K562 (cell line): ENCODE measurements around the gene SOST. TPM values are rescaled to one million over a fixed set of nuclear protein-coding genes. Genes with fewer than 3 reads are reported as not detected.

ENCODE experiments used
- ATAC-seq: fragments of 200-7000 bp; cut with Tn5 transposase; 3 replicates; pipeline ENCODE4 v1.9.1; 2020; ENCODE audit warnings: moderate library complexity
- BruUV-seq: library from RNA; stranded (reverse); fragments of 400-500 nt; replicated peaks from 2 replicates; lab custom pipeline; 2021; lab: Mats Ljungman, UMichigan
- CTCF ChIA-PET: fragments of 300-600 bp; formaldehyde crosslinking; extraction: SDS; loops from one replicate; lab custom pipeline; 2021; ENCODE audit warnings: low intra/inter-chr PET ratio; lab: Yijun Ruan, JAX
- POLR2A ChIA-PET: fragments of 300-600, 350-650 bp; sonication (Branson Sonifier 250); formaldehyde crosslinking; extraction: SDS; loops from one replicate; lab custom pipeline; 2021; ENCODE audit warnings: antibody characterized with exemption, inconsistent platforms; lab: Yijun Ruan, JAX
- DNase-seq, 4 experiments: peaks; one replicate each; pipeline versions ENCODE4 v3.0.0 to v3.0.0-alpha.2; 2011 to 2018; ENCODE audit warnings: low spot score in 3 of 4, mixed read lengths in 3 of 4; ENCODE audit errors: extremely low read depth in 1 of 4
- FAIRE-seq: peaks from 2 replicates; lab custom pipeline; 2011; peaks lifted over from hg19 to GRCh38; lab: Jason Lieb, UNC
- H2AFZ ChIP-seq: 2 replicates; pipeline ENCODE4 v1.6.0; 2011; ENCODE audit warnings: low read depth, low read length, control low read depth, inconsistent platforms
- H3K27ac ChIP-seq: fragments of 200-600 bp; 3 replicates; pipeline ENCODE4 v1.8.0; 2011; ENCODE audit warnings: low read depth, mild to moderate bottlenecking, control low read depth, inconsistent platforms, low read length, moderate library complexity, mixed read lengths; ENCODE audit errors: extremely low read depth
- H3K27me3 ChIP-seq, 2 experiments: fragments of 300-600 bp in 1 of 2; 2 replicates in 1 of 2; 3 replicates in 1 of 2; pipeline versions ENCODE4 v1.6.0 to v1.8.0; 2011; ENCODE audit warnings: inconsistent platforms in 2 of 2, low read length in 2 of 2, mild to moderate bottlenecking in 1 of 2, mixed read lengths in 1 of 2, moderate library complexity in 1 of 2; ENCODE audit not compliant: control insufficient read depth in 2 of 2, insufficient read depth in 2 of 2
- H3K36me3 ChIP-seq: fragments of 300-600 bp; 3 replicates; pipeline ENCODE4 v1.8.0; 2011; ENCODE audit warnings: mild to moderate bottlenecking, low read length, inconsistent platforms; ENCODE audit not compliant: control insufficient read depth, insufficient read depth
- H3K4me1 ChIP-seq, 2 experiments: fragments of 200-600 bp in 1 of 2; replicated peaks in 1 of 2; 2 replicates in 1 of 2; 3 replicates in 1 of 2; pipeline versions ENCODE4 v1.5.1 to v1.8.0; 2011; ENCODE audit warnings: inconsistent platforms in 2 of 2, low read length in 2 of 2, mild to moderate bottlenecking in 1 of 2, mixed read lengths in 1 of 2, moderate library complexity in 1 of 2; ENCODE audit not compliant: control insufficient read depth in 2 of 2, insufficient read depth in 2 of 2
- H3K4me2 ChIP-seq: 2 replicates; pipeline ENCODE4 v1.6.1; 2011; ENCODE audit warnings: low read length, control low read depth, inconsistent platforms, mixed read lengths; ENCODE audit not compliant: insufficient read depth
- H3K4me3 ChIP-seq: fragments of 200-600 bp; sonication (generic), shearing (Covaris generic); 2 replicates; pipeline ENCODE4 v1.5.1; 2016; ENCODE audit warnings: control low read depth, inconsistent platforms
- H3K79me2 ChIP-seq: fragments of 200-600 bp; 3 replicates; pipeline ENCODE4 v1.8.0; 2011; ENCODE audit warnings: low read length, inconsistent platforms; ENCODE audit not compliant: control insufficient read depth, insufficient read depth
- H3K9ac ChIP-seq, 2 experiments: 2 replicates each; pipeline versions ENCODE4 v1.6.0 to v1.6.1; 2011; ENCODE audit warnings: low read depth in 2 of 2, low read length in 2 of 2, control low read depth in 1 of 2, inconsistent platforms in 1 of 2, mild to moderate bottlenecking in 1 of 2, mixed read lengths in 1 of 2; ENCODE audit not compliant: insufficient read depth in 1 of 2
- H3K9me1 ChIP-seq: one replicate; pipeline ENCODE4 v1.6.0; 2011; ENCODE audit warnings: inconsistent platforms, mild to moderate bottlenecking, low read length, moderate library complexity; ENCODE audit not compliant: control insufficient read depth, insufficient read depth
- H3K9me3 ChIP-seq: replicated peaks from 2 replicates; pipeline ENCODE4 v1.5.1; 2011; ENCODE audit warnings: low read depth, low read length, inconsistent platforms; ENCODE audit not compliant: control insufficient read depth, insufficient read depth
- H4K20me1 ChIP-seq: replicated peaks from 2 replicates; pipeline ENCODE4 v1.6.1; 2011; ENCODE audit warnings: low read length, inconsistent platforms, mixed read lengths; ENCODE audit not compliant: control insufficient read depth, insufficient read depth
- ASH1L ChIP-seq: fragments of 450-650 bp; IDR thresholded peaks from 2 replicates; pipeline ENCODE4 v1.6.1; 2018; ENCODE audit warnings: borderline replicate concordance, mild to moderate bottlenecking, low read depth; ENCODE audit not compliant: partially characterized antibody
- MCM2 ChIP-seq: fragments of 450-650 bp; IDR thresholded peaks from 2 replicates; pipeline ENCODE4 v1.6.1; 2017; ENCODE audit warnings: low read depth, mild to moderate bottlenecking
- PPARD ChIP-seq: fragments of 250-450 bp; sonication (Bioruptor Pico); IDR thresholded peaks from 2 replicates; pipeline ENCODE4 v1.8.0; 2022; ENCODE audit warnings: inconsistent platforms, mild to moderate bottlenecking, moderate library complexity
- ZBTB11 ChIP-seq, 3 experiments: fragments of 200-800 bp in 1 of 3; fragments of 250-450 bp in 1 of 3; fragments of 450-650 bp in 1 of 3; sonication (Bioruptor Pico) in 1 of 3; sonication (Bioruptor generic) in 1 of 3; formaldehyde crosslinking in 1 of 3; IDR thresholded peaks; 2 replicates each; pipeline versions ENCODE4 v1.6.1 to v1.8.0; 2016 to 2022; ENCODE audit warnings: mild to moderate bottlenecking in 2 of 3, missing genetic modification characterization in 2 of 3, missing compliant biosample characterization in 1 of 3, moderate library complexity in 1 of 3
- ZNF184 ChIP-seq: sonication (generic); formaldehyde crosslinking; IDR thresholded peaks from 2 replicates; pipeline ENCODE4 v1.5.0; 2020; ENCODE audit warnings: missing genetic modification reagents
- ZNF24 ChIP-seq: fragments of 450-650 bp; IDR thresholded peaks from 2 replicates; pipeline ENCODE4 v1.6.1; 2016
- WGBS: fragments of 100-300 bp; shearing (Covaris generic); methylation state at CpG from one replicate; pipeline ENCODE4 v1.1.6; 2016; ENCODE audit warnings: low coverage, mixed read lengths; ENCODE audit not compliant: insufficient coverage; ENCODE audit errors: missing lambda C conversion rate; 5-methylcytosine and 5-hydroxymethylcytosine counted together
- in situ Hi-C: fragments of 300-500 bp; cut with MboI; formaldehyde crosslinking; loops from 4 replicates; pipeline ENCODE4 v1.15.0; 2018; ENCODE audit warnings: inconsistent platforms, mixed read lengths
- intact Hi-C: fragments of 100-400 bp; cut with micrococcal nuclease; formaldehyde crosslinking; loops from 2 replicates; pipeline ENCODE4 v1.14.2; 2022
- polyA plus RNA-seq, 8 experiments: library from polyadenylated mRNA; depleted of rRNA in 4 of 8; stranded (reverse) in 5 of 8; unstranded in 3 of 8; fragments of >200 nt; fragmentation: Nextera tagmentation in 2 of 8; fragmentation: Illumina TruSeq in 1 of 8; extraction: Ambion mirVana in 2 of 8; extraction: Trizol in 1 of 8; gene quantifications; 2 replicates each; pipeline versions ENCODE4 v1.2.1 to v1.2.3, GENCODE V29; 2011 to 2014; ENCODE audit warnings: inconsistent platforms in 1 of 8, missing spikeins in 1 of 8
- total RNA-seq, 7 experiments: library from RNA; depleted of rRNA in 6 of 7; stranded (reverse); fragments of >200 nt in 6 of 7; fragmentation: Illumina TruSeq in 2 of 7; extraction: Trizol in 2 of 7; gene quantifications; 2 replicates each; pipeline versions ENCODE4 v1.2.1 to v1.2.3, GENCODE V29; 2011 to 2021; ENCODE audit warnings: low replicate concordance in 1 of 7

Gene SOST
- total and polyA plus RNA-seq, 9 of the 15 experiments (the other 6 are each of a cell fraction or from before 2014, with no cell fraction given), result not detected

- FAIRE-seq (no peak), ATAC-seq (no peak), DNase-seq (no peak)
- no peaks in the 10 kb centered on the region for H3K9me3 ChIP-seq
- H3K4me2 ChIP-seq, result no peak overlapping the region
- intact Hi-C loops (no loop called here), in situ Hi-C loops (no loop called here)
- no peak overlapping the region for H3K9ac ChIP-seq
- no peak for TF ChIP-seq PPARD (CRISPR knock-in tag)
- TF ChIP-seq ZBTB11 (CRISPR knock-in tag; IDR thresholded peaks at IDR 0.05), result no peak
- TF ChIP-seq ZNF24, result no peak
- TF ChIP-seq MCM2, result no peak
- TF ChIP-seq ASH1L, result no peak
- TF ChIP-seq ZNF184 (CRISPR knock-in tag), result no peak
- BruUV-seq, result no TSS peak
- no peak overlapping the region for H3K27ac ChIP-seq
- CTCF ChIA-PET, result interaction anchor here (1.9 kb wide), 1 partner anchor 74 kb away, joined by 5 read pairs; no protein-coding TSS in a partner anchor
- H4K20me1 ChIP-seq, result peaks cover 5% of the 10 kb centered on the region; the same call in 1 of the 2 replicates
- POLR2A ChIA-PET, result interaction anchor here (1.0 kb wide), 1 partner anchor 10 kb away, joined by 4 read pairs; the partner anchor contains the start of gene DUSP3
- no peak overlapping the region for H3K4me3 ChIP-seq
- no peaks in the 10 kb centered on the region for H3K79me2 ChIP-seq
- H3K27me3 ChIP-seq, result peaks cover 0 to 5% of the 10 kb centered on the region in 2 experiments; a peak in 1 of 5 replicates
- H3K4me1 ChIP-seq, result peaks cover 0 to 3% of the 10 kb centered on the region in 2 experiments; a peak in 3 of 5 replicates
- no peaks in the 10 kb centered on the region for H3K9me1 ChIP-seq
- 66% methylated on average over 7 of the region's 7 CpGs for WGBS
- no peak overlapping the region for H2AFZ ChIP-seq
- H3K36me3 ChIP-seq, result peaks cover 22% of the 10 kb centered on the region; the same call in 2 of the 3 replicates
Observed at GRCh38 chr17:43768943-43769342, 10.4 kb upstream of the SOST start.
